Measurements from ENCODE around the gene C1orf105.

The C1orf105 gene

GRCh38 chr1:172513479-172513878 lies 93.0 kb downstream of the C1orf105 start:
- peak overlapping the region; percentile 23; the same call in 1 of the 2 replicates for H3K27ac ChIP-seq
- TF ChIP-seq CTCF (conservative IDR thresholded peaks at IDR 0.05) = no peak

- H3K27ac ChIP-seq = no peak overlapping the region
- no peak for TF ChIP-seq CTCF (conservative IDR thresholded peaks at IDR 0.05)
Observed at GRCh38 chr1:172514108-172514507, 93.6 kb downstream of the C1orf105 start.

- TF ChIP-seq CTCF (conservative IDR thresholded peaks at IDR 0.05) = no peak
- no peak overlapping the region for H3K27ac ChIP-seq
Observed at GRCh38 chr1:172515436-172515835, 95.0 kb downstream of the C1orf105 start.

GRCh38 chr1:172515927-172516326 lies 95.4 kb downstream of the C1orf105 start:
- TF ChIP-seq CTCF (conservative IDR thresholded peaks at IDR 0.05) = no peak
- H3K27ac ChIP-seq = no peak overlapping the region; the same call in 1 of the 2 replicates

GRCh38 chr1:172517081-172517480 lies 96.6 kb downstream of the C1orf105 start:
- no peak overlapping the region for H3K27ac ChIP-seq
- no peak for TF ChIP-seq CTCF (conservative IDR thresholded peaks at IDR 0.05)

- no peak overlapping the region for H3K27ac ChIP-seq
- TF ChIP-seq CTCF (conservative IDR thresholded peaks at IDR 0.05) = no peak
Observed at GRCh38 chr1:172517545-172517944, 97.1 kb downstream of the C1orf105 start.

Data from VCaP (cell line).